Body of pancreas (tissue), 4 donors: ENCODE results near the gene C12orf75.

Experiments
- POLR2A ChIP-seq, 3 donors: fragments of 450-650 bp; IDR thresholded peaks; one replicate each; pipeline ENCODE4 v1.6.1; 2016; ENCODE audit warnings: antibody characterized with exemption in 3 of 3, mild to moderate bottlenecking in 2 of 3
- TF ChIP-seq, protein P1 (sequence below), 7 experiments: fragments of 450-650 bp in 4 of 7; fragments of 200-600 bp in 3 of 7; sonication (generic) in 3 of 7; IDR thresholded peaks; one replicate each; pipeline ENCODE4 v1.5.1; 2016 to 2019; ENCODE audit warnings: antibody characterized with exemption in 7 of 7

DNA sequence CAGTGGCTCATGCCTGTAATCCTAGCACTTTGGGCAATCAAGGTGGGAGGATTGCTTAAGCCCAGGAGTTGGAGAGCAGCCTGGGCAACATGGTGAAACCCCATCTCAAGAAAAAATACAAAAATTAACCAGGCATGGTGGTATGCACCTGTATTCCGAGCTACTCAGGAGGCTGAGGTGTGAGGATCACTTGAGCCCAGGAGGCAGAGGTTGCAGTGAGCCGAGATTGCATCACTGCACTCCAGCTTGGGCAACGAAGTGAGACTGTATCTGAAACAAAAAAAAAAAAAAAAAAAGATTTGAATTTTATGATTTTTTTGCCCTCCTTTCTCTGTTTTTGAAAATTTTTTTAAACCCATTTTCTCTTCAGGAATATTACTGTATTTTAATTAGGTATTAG, 17.7 kb downstream of the C12orf75 start:
- TF ChIP-seq, protein P1, sequence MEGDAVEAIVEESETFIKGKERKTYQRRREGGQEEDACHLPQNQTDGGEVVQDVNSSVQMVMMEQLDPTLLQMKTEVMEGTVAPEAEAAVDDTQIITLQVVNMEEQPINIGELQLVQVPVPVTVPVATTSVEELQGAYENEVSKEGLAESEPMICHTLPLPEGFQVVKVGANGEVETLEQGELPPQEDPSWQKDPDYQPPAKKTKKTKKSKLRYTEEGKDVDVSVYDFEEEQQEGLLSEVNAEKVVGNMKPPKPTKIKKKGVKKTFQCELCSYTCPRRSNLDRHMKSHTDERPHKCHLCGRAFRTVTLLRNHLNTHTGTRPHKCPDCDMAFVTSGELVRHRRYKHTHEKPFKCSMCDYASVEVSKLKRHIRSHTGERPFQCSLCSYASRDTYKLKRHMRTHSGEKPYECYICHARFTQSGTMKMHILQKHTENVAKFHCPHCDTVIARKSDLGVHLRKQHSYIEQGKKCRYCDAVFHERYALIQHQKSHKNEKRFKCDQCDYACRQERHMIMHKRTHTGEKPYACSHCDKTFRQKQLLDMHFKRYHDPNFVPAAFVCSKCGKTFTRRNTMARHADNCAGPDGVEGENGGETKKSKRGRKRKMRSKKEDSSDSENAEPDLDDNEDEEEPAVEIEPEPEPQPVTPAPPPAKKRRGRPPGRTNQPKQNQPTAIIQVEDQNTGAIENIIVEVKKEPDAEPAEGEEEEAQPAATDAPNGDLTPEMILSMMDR (IDR thresholded peaks at IDR 0.05), result no peak
- TF ChIP-seq POLR2A (IDR thresholded peaks at IDR 0.05), result no peak
